ENCODE measurements around the gene RPUSD1.

- no peak for TF ChIP-seq CTCF (IDR thresholded peaks at IDR 0.05)
- no peak for TF ChIP-seq POLR2A (IDR thresholded peaks at IDR 0.05)
Measured at GRCh38 chr16:766008-766819, 22.0 kb downstream of the RPUSD1 start.
